HL-60 (cell line): ENCODE results near the gene SLC25A51.

Source experiments
- POLR2AphosphoS5 ChIP-seq: IDR thresholded peaks from 2 replicates; pipeline ENCODE4 v1.6.1; 2012; ENCODE audit warnings: low read depth
- REST ChIP-seq: IDR thresholded peaks from 2 replicates; pipeline ENCODE4 v1.6.1; 2012; ENCODE audit warnings: low read depth; ENCODE audit not compliant: insufficient replicate concordance
- TF ChIP-seq, protein P1 (sequence below): IDR thresholded peaks from one replicate; pipeline ENCODE4 v1.5.1; 2011; ENCODE audit warnings: low read length, control low read depth, inconsistent platforms; ENCODE audit not compliant: insufficient read depth

- TF ChIP-seq, protein P1, sequence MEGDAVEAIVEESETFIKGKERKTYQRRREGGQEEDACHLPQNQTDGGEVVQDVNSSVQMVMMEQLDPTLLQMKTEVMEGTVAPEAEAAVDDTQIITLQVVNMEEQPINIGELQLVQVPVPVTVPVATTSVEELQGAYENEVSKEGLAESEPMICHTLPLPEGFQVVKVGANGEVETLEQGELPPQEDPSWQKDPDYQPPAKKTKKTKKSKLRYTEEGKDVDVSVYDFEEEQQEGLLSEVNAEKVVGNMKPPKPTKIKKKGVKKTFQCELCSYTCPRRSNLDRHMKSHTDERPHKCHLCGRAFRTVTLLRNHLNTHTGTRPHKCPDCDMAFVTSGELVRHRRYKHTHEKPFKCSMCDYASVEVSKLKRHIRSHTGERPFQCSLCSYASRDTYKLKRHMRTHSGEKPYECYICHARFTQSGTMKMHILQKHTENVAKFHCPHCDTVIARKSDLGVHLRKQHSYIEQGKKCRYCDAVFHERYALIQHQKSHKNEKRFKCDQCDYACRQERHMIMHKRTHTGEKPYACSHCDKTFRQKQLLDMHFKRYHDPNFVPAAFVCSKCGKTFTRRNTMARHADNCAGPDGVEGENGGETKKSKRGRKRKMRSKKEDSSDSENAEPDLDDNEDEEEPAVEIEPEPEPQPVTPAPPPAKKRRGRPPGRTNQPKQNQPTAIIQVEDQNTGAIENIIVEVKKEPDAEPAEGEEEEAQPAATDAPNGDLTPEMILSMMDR = no peak
- TF ChIP-seq REST = no peak
- no peak for TF ChIP-seq POLR2AphosphoS5
Observed at GRCh38 chr9:37937366-37937765, 33.4 kb upstream of the SLC25A51 start.
